ENCODE results near the gene SUN5. TPM values are rescaled to one million over a fixed set of nuclear protein-coding genes. Genes with fewer than 3 reads are reported as not detected.

Gene SUN5
- total and polyA plus RNA-seq, 2 of the 8 experiments (the other 6 are each of a cell fraction or from before 2014, with no cell fraction given): not detected

DNA sequence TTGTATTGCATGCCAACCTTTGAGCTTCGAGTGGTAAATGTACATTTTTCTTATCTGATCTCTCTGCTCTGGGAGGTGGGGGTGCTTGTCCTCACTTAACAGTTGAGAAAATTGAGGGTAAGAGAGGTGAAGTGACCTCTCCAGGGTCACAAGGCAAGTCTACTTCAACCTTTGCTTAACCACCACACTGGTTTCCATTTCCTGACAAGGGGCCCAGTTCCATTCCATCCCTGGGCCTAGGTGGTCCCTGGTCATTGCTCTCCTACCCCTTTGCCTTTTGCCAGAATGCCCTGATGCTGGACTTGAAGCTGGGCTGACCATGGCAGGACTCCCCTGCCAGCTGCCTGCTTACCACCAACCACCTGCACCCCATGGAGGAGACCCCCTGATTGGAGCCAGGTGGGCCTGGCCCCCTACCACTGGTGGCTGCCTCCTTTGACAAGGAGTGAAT is 39.5 kb upstream of the SUN5 start (continued):
- TF ChIP-seq, protein P1, sequence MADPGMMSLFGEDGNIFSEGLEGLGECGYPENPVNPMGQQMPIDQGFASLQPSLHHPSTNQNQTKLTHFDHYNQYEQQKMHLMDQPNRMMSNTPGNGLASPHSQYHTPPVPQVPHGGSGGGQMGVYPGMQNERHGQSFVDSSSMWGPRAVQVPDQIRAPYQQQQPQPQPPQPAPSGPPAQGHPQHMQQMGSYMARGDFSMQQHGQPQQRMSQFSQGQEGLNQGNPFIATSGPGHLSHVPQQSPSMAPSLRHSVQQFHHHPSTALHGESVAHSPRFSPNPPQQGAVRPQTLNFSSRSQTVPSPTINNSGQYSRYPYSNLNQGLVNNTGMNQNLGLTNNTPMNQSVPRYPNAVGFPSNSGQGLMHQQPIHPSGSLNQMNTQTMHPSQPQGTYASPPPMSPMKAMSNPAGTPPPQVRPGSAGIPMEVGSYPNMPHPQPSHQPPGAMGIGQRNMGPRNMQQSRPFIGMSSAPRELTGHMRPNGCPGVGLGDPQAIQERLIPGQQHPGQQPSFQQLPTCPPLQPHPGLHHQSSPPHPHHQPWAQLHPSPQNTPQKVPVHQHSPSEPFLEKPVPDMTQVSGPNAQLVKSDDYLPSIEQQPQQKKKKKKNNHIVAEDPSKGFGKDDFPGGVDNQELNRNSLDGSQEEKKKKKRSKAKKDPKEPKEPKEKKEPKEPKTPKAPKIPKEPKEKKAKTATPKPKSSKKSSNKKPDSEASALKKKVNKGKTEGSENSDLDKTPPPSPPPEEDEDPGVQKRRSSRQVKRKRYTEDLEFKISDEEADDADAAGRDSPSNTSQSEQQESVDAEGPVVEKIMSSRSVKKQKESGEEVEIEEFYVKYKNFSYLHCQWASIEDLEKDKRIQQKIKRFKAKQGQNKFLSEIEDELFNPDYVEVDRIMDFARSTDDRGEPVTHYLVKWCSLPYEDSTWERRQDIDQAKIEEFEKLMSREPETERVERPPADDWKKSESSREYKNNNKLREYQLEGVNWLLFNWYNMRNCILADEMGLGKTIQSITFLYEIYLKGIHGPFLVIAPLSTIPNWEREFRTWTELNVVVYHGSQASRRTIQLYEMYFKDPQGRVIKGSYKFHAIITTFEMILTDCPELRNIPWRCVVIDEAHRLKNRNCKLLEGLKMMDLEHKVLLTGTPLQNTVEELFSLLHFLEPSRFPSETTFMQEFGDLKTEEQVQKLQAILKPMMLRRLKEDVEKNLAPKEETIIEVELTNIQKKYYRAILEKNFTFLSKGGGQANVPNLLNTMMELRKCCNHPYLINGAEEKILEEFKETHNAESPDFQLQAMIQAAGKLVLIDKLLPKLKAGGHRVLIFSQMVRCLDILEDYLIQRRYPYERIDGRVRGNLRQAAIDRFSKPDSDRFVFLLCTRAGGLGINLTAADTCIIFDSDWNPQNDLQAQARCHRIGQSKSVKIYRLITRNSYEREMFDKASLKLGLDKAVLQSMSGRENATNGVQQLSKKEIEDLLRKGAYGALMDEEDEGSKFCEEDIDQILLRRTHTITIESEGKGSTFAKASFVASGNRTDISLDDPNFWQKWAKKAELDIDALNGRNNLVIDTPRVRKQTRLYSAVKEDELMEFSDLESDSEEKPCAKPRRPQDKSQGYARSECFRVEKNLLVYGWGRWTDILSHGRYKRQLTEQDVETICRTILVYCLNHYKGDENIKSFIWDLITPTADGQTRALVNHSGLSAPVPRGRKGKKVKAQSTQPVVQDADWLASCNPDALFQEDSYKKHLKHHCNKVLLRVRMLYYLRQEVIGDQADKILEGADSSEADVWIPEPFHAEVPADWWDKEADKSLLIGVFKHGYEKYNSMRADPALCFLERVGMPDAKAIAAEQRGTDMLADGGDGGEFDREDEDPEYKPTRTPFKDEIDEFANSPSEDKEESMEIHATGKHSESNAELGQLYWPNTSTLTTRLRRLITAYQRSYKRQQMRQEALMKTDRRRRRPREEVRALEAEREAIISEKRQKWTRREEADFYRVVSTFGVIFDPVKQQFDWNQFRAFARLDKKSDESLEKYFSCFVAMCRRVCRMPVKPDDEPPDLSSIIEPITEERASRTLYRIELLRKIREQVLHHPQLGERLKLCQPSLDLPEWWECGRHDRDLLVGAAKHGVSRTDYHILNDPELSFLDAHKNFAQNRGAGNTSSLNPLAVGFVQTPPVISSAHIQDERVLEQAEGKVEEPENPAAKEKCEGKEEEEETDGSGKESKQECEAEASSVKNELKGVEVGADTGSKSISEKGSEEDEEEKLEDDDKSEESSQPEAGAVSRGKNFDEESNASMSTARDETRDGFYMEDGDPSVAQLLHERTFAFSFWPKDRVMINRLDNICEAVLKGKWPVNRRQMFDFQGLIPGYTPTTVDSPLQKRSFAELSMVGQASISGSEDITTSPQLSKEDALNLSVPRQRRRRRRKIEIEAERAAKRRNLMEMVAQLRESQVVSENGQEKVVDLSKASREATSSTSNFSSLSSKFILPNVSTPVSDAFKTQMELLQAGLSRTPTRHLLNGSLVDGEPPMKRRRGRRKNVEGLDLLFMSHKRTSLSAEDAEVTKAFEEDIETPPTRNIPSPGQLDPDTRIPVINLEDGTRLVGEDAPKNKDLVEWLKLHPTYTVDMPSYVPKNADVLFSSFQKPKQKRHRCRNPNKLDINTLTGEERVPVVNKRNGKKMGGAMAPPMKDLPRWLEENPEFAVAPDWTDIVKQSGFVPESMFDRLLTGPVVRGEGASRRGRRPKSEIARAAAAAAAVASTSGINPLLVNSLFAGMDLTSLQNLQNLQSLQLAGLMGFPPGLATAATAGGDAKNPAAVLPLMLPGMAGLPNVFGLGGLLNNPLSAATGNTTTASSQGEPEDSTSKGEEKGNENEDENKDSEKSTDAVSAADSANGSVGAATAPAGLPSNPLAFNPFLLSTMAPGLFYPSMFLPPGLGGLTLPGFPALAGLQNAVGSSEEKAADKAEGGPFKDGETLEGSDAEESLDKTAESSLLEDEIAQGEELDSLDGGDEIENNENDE (IDR thresholded peaks at IDR 0.05; ENCODE audit: insufficient replicate concordance, low read length): no peak
